Measurements from ENCODE around the gene IPPK. TPM values are rescaled to one million over a fixed set of nuclear protein-coding genes. Genes with fewer than 3 reads are reported as not detected.

Gene IPPK
- total and polyA plus RNA-seq, 2 of the 4 experiments (the other 2 are of a cell fraction): 25.1 to 26.8 TPM

GRCh38 chr9:92712767-92713166 is 42.8 kb upstream of the IPPK start:
- POLR2A ChIA-PET (ENCODE audit: unreplicated experiment): no interaction called here
- no peak overlapping the region for H4K8ac ChIP-seq (ENCODE audit: low read depth in 2 of 2, low read length in 2 of 2)
- H2AK9ac ChIP-seq (replicated peaks; ENCODE audit: low read depth, low read length, poor library complexity): no peak overlapping the region
- H3K36me3 ChIP-seq (ENCODE audit: control insufficient read depth, insufficient read depth, low read length): peaks cover 48% of the 10 kb centered on the region
- H3K4ac ChIP-seq (ENCODE audit: low read depth, low read length): no peak overlapping the region
- no peak overlapping the region for H4K91ac ChIP-seq (ENCODE audit: insufficient read depth, low read depth, low read length)
- no TSS peak for BruUV-seq (replicated peaks)
- no peak overlapping the region for H2BK120ac ChIP-seq (ENCODE audit: low read depth, low read length)
- no peak overlapping the region for H2AK5ac ChIP-seq (ENCODE audit: low read depth, low read length)
- TF ChIP-seq CEBPB (IDR thresholded peaks at IDR 0.05; ENCODE audit: low read depth, low read length) (no peak), FOS (IDR thresholded peaks at IDR 0.05; ENCODE audit: low read depth, low read length) (no peak), MAZ (IDR thresholded peaks at IDR 0.05; ENCODE audit: borderline replicate concordance, low read depth, low read length) (no peak), RFX5 (IDR thresholded peaks at IDR 0.05; ENCODE audit: low read depth, low read length) (no peak), MXI1 (IDR thresholded peaks at IDR 0.05; ENCODE audit: borderline replicate concordance, low read depth, low read length) (no peak), RCOR1 (IDR thresholded peaks at IDR 0.05; ENCODE audit: insufficient replicate concordance, low read length) (no peak), SMC3 (IDR thresholded peaks at IDR 0.05; ENCODE audit: low read depth, low read length) (no peak), BHLHE40 (IDR thresholded peaks at IDR 0.05; ENCODE audit: low read depth, low read length) (no peak), POLR2A (IDR thresholded peaks at IDR 0.05; ENCODE audit: low read depth, low read length) (no peak), RAD21 (IDR thresholded peaks at IDR 0.05; ENCODE audit: low read length) (no peak), CTCF (conservative IDR thresholded peaks at IDR 0.05; ENCODE audit: low read depth, low read length) (no peak), USF2 (IDR thresholded peaks at IDR 0.05; ENCODE audit: low read depth, low read length) (no peak), MAFK (IDR thresholded peaks at IDR 0.05; ENCODE audit: low read depth, low read length) (no peak), ELK1 (IDR thresholded peaks at IDR 0.05; ENCODE audit: borderline replicate concordance, low read depth, low read length) (no peak), NFE2L2 (IDR thresholded peaks at IDR 0.05; ENCODE audit: low read depth, low read length) (no peak), CHD1 (IDR thresholded peaks at IDR 0.05; ENCODE audit: low read depth, low read length) (no peak)
- no peak overlapping the region for H2BK20ac ChIP-seq (ENCODE audit: low read depth, low read length)
- H4K5ac ChIP-seq (ENCODE audit: low read depth, low read length): no peak overlapping the region
- dilution Hi-C loops (cut with HindIII; ENCODE audit: low sequenced_read_pairs, unreplicated experiment) (no loop called here), intact Hi-C loops (cut with micrococcal nuclease) (no loop called here), in situ Hi-C loops (cut with MboI; ENCODE audit: low sequenced_read_pairs) (no loop called here)
- no peak overlapping the region for H3K4me3 ChIP-seq (ENCODE audit: insufficient read depth, low read depth, low read length)
- H3K56ac ChIP-seq (ENCODE audit: extremely low read depth, insufficient read depth, low read length): no peak overlapping the region
- DNase-seq: no peak
- no peak overlapping the region for H3K23ac ChIP-seq (ENCODE audit: low read depth, low read length)
- peaks cover 0 to 21% of the 10 kb centered on the region in 2 experiments; a peak in 2 of 4 replicates for H3K79me1 ChIP-seq (ENCODE audit: low read depth in 1 of 2, low read length in 2 of 2)
- no peak overlapping the region for H3K18ac ChIP-seq (ENCODE audit: low read depth, low read length)
- no peaks in the 10 kb centered on the region for H3K27me3 ChIP-seq (ENCODE audit: control insufficient read depth, insufficient read depth, low read length)
- CTCF ChIA-PET: interaction anchor here (1.3 kb wide), 1 partner anchor 15 kb away, joined by 3 read pairs; no protein-coding TSS in a partner anchor
- ATAC-seq (ENCODE audit: low read depth): no peak
- no peaks in the 10 kb centered on the region for H3K9me1 ChIP-seq (ENCODE audit: insufficient read depth, low read length)
- H4K20me1 ChIP-seq (ENCODE audit: insufficient read depth, low read length): peaks cover 6% of the 10 kb centered on the region; the same call in 1 of the 2 replicates
- no peak overlapping the region for H2AFZ ChIP-seq (replicated peaks; ENCODE audit: low read length, poor library complexity)
- no peak overlapping the region for H3K14ac ChIP-seq (replicated peaks; ENCODE audit: low read depth, low read length)
- no peak overlapping the region for H3K9ac ChIP-seq (ENCODE audit: low read depth, low read length)
- H2BK15ac ChIP-seq (ENCODE audit: low read depth, low read length): no peak overlapping the region
- H3K27ac ChIP-seq (ENCODE audit: insufficient read depth, low read length): no peak overlapping the region
- H2BK5ac ChIP-seq (ENCODE audit: low read depth, low read length, poor library complexity, severe bottlenecking): no peak overlapping the region
- no peak overlapping the region for H3K4me2 ChIP-seq (ENCODE audit: low read depth, low read length)
- H3K9me3 ChIP-seq (ENCODE audit: control insufficient read depth, insufficient read depth, low read length): no peaks in the 10 kb centered on the region
- no peaks in the 10 kb centered on the region for H3K4me1 ChIP-seq (ENCODE audit: control insufficient read depth, insufficient read depth, low read length)
- 100% methylated on average over 6 of the region's 15 CpGs; no CpG with 5 or more reads in 1 of the 2 experiments for WGBS, 2 experiments (ENCODE audit: extremely low coverage in 2 of 2, insufficient read length in 1 of 2)
